A673 (cell line): Measurements from ENCODE around the gene URB2. TPM values are rescaled to one million over a fixed set of nuclear protein-coding genes. Genes with fewer than 3 reads are reported as not detected.

ENCODE experiments used
- BruUV-seq: library from RNA; stranded (reverse); fragments of 400-500 nt; replicated peaks from 2 replicates; lab custom pipeline; 2021; lab: Mats Ljungman, UMichigan
- CTCF ChIA-PET: fragments of 300-600 bp; sonication (Branson Sonifier 250); formaldehyde crosslinking; loops from one replicate; lab custom pipeline; 2022; ENCODE audit warnings: antibody characterized with exemption; lab: Charles Lee
- POLR2A ChIA-PET: fragments of 300-600 bp; sonication (Branson Sonifier 250); formaldehyde crosslinking; loops from one replicate; lab custom pipeline; 2022; ENCODE audit warnings: antibody characterized with exemption; ENCODE audit not compliant: low non-redundant PET; lab: Charles Lee
- DNase-seq: peaks from one replicate; pipeline ENCODE4 v3.0.0-alpha.2; 2015; ENCODE audit warnings: low spot score
- H3K27ac ChIP-seq: fragments of 200-600 bp; sonication (generic); 2 replicates; pipeline ENCODE4 v1.5.1; 2016; ENCODE audit warnings: mixed run types, low read depth, mild to moderate bottlenecking, mixed read lengths, antibody characterized with exemption, low read length; ENCODE audit not compliant: poor library complexity, severe bottlenecking
- H3K27me3 ChIP-seq: fragments of 200-600 bp; sonication (generic); replicated peaks from 2 replicates; pipeline ENCODE4 v1.6.1; 2017; ENCODE audit warnings: mixed run types, low read depth, mild to moderate bottlenecking, mixed read lengths, antibody characterized with exemption, low read length; ENCODE audit not compliant: insufficient read depth, poor library complexity
- H3K36me3 ChIP-seq: fragments of 200-600 bp; sonication (generic); 2 replicates; pipeline ENCODE4 v1.6.1; 2016; ENCODE audit warnings: mixed run types, mild to moderate bottlenecking, mixed read lengths, antibody characterized with exemption, low read length; ENCODE audit not compliant: insufficient read depth, poor library complexity, severe bottlenecking
- H3K4me1 ChIP-seq: fragments of 200-600 bp; sonication (generic); 2 replicates; pipeline ENCODE4 v1.6.1; 2017; ENCODE audit warnings: mixed run types, mild to moderate bottlenecking, mixed read lengths, antibody characterized with exemption, low read length; ENCODE audit not compliant: insufficient read depth, poor library complexity, severe bottlenecking
- H3K4me3 ChIP-seq: fragments of 200-600 bp; sonication (generic); 2 replicates; pipeline ENCODE4 v1.5.1; 2016; ENCODE audit warnings: low read depth, mixed run types, mild to moderate bottlenecking, mixed read lengths, low read length; ENCODE audit not compliant: poor library complexity, severe bottlenecking
- H3K9me3 ChIP-seq: fragments of 200-600 bp; sonication (generic); 2 replicates; pipeline ENCODE4 v1.6.1; 2016; ENCODE audit warnings: mixed run types, low read depth, mild to moderate bottlenecking, mixed read lengths, antibody characterized with exemption, low read length; ENCODE audit not compliant: poor library complexity, severe bottlenecking
- CTCF ChIP-seq: fragments of 300-800, 200-600 bp; sonication (generic); conservative IDR thresholded peaks from 2 replicates; pipeline ENCODE4 v1.5.1; 2017; ENCODE audit warnings: low read depth, mild to moderate bottlenecking, antibody characterized with exemption, low read length, moderate library complexity, mixed read lengths
- EZH2 ChIP-seq: fragments of 200-600 bp; sonication (generic); IDR thresholded peaks from 2 replicates; pipeline ENCODE4 v1.6.1; 2017; ENCODE audit warnings: borderline replicate concordance, low read depth, mild to moderate bottlenecking, mixed read lengths, antibody characterized with exemption, low read length; ENCODE audit not compliant: poor library complexity, severe bottlenecking
- intact Hi-C: fragments of 100-400 bp; cut with micrococcal nuclease; formaldehyde crosslinking; loops from one replicate; pipeline ENCODE4 v1.10.0; 2022; ENCODE audit not compliant: unreplicated experiment
- total RNA-seq: library from RNA; stranded (reverse); gene quantifications from 2 replicates; pipeline ENCODE4 v1.2.3, GENCODE V29; 2021

URB2 gene
- total RNA-seq, 1 experiment from 2014 or later = 33.3 TPM

DNA sequence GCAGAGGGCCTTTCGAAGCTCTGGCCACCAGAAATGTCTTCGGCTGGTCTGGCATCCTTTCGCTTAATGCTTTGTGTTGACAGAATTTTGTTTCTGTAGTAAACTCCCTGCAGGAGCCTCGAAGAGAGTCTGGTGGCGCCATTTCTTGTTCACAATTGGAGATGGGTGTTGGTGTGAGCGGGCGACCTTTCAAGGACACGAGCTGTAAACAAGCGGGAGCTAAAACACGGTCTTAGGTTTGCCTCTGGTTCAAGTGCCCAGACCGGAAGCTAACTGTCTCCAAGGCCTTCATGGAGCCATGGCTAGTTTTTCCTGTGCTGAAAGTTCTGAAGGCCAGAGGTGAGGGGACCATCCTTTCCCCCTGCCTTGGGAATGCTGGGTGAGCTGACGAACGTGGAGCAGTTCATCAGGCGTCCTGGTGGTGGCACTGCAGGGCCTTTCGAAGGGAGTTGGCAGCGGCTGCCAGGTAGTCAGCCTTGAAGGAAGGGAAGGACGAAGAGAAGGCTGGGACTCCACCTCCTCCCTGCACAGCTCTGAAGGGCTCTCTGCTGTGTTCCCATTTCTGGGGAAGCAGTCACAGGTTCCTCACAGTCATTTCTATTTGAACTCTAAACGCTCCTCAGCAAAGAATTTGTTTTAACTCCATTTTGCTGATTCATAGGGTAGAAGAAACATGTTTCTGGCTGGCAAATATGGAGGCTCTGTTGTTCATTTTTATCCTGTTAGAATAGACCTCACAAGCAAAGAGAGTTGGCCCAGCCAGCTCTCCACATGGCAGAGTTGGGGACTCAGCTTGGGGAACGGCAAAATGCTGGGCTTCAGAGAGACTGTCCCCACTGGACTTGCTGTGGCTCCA, 35.2 kb downstream of the URB2 start:
- intact Hi-C loops = loop anchor here (1.0 to 5.0 kb wide), 3 partner anchors 186 to 649 kb away; no protein-coding TSS in a partner anchor
- no peak overlapping the region for H3K4me3 ChIP-seq
- ChIA-PET POLR2A (no interaction called here), CTCF (interaction anchor here (0.7 to 1.4 kb wide), 5 partner anchors 33 to 648 kb away, joined by 3 to 9 read pairs (median 3); no protein-coding TSS in a partner anchor)
- H3K27ac ChIP-seq = peak overlapping the region; percentile 15
- peaks cover 24% of the 10 kb centered on the region for H3K4me1 ChIP-seq
- H3K27me3 ChIP-seq = no peaks in the 10 kb centered on the region
- no peaks in the 10 kb centered on the region for H3K9me3 ChIP-seq
- peaks cover 19% of the 10 kb centered on the region for H3K36me3 ChIP-seq
- TF ChIP-seq EZH2 (no peak), CTCF (peak; percentile 96)
- BruUV-seq = no TSS peak
- peak; percentile 86 for DNase-seq

DNA sequence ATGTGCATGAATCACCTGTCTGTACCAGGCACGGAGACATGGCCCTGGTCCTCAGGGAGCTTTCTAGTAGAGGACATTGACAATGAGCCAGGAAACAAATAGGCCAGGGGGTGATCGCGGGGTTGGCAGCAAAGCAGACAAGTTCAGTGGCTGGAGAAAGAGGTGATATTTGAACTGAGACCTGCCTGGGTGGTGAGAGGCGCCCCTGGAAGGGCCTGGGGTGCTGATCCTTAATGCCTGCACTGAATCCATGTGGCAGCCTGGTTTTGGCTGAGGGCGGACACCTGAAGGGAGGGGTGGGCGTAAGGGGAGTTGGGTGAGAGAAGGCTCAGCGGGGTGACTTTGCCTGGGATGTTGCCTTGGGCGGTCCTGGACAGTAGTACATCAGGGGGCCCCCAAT, 35.9 kb downstream of the URB2 start:
- TF ChIP-seq EZH2 (no peak), CTCF (no peak)
- Histone ChIP-seq H3K36me3 (peaks cover 19% of the 10 kb centered on the region), H3K27ac (peak overlapping the region; percentile 15), H3K27me3 (no peaks in the 10 kb centered on the region), H3K4me3 (no peak overlapping the region), H3K9me3 (no peaks in the 10 kb centered on the region), H3K4me1 (peaks cover 18% of the 10 kb centered on the region)
- intact Hi-C loops = loop anchor here (1.0 to 5.0 kb wide), 3 partner anchors 185 to 648 kb away; no protein-coding TSS in a partner anchor
- ChIA-PET POLR2A (interaction anchor here (0.7 kb wide), 1 partner anchor 90 kb away, joined by 6 read pairs; no protein-coding TSS in a partner anchor), CTCF (interaction anchor here (0.7 to 1.4 kb wide), 4 partner anchors 32 to 648 kb away, joined by 3 to 9 read pairs (median 4); no protein-coding TSS in a partner anchor)
- no TSS peak for BruUV-seq
- no peak for DNase-seq

DNA sequence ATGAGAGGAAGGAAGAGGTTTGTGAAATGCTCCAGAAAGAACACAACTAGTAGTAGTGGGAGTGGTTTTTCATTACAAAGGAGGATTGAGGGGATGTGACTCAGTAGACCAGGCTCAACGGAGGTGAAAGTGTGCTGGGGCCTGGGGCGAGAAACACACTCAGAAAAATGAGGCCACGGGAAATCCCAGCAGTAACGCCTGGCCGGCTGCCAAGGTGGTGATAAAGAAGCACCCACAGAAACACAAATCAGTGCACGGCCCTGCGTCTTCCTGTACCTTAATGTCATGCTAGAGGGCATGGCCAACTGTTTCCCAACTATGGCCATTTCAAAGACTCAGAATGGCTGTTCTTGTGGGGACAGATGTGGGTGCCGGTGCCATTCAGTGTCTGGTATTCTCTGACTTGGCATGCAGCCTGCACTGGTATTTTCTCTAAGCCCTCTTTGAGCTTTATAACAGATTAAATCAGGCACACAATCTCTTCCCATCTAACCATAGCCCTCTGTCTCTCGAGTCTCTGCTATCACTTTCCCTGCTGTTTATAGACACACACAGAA, 38.2 kb downstream of the URB2 start:
- no peak for TF ChIP-seq EZH2
- no peak for TF ChIP-seq CTCF
- ChIA-PET CTCF (no interaction called here), POLR2A (no interaction called here)
- Histone ChIP-seq H3K27ac (peak overlapping the region; percentile 43), H3K9me3 (no peaks in the 10 kb centered on the region), H3K27me3 (no peaks in the 10 kb centered on the region), H3K4me3 (no peak overlapping the region), H3K36me3 (peaks cover 18% of the 10 kb centered on the region), H3K4me1 (peaks cover 18% of the 10 kb centered on the region)
- intact Hi-C loops = loop anchor here (5.0 kb wide), 2 partner anchors 183 to 503 kb away; no protein-coding TSS in a partner anchor
- peak; percentile 76 for DNase-seq
- BruUV-seq = no TSS peak
